Ishikawa (cell line): Measurements from ENCODE around the gene GCM1.

Source experiments
- FOXM1 ChIP-seq: IDR thresholded peaks from 2 replicates; pipeline ENCODE4 v1.6.1; 2012; ENCODE audit warnings: low read depth, borderline replicate concordance
- TAF1 ChIP-seq: IDR thresholded peaks from 2 replicates; pipeline ENCODE4 v1.6.1; 2012; ENCODE audit warnings: low read depth, mild to moderate bottlenecking
- YY1 ChIP-seq: IDR thresholded peaks from 2 replicates; pipeline ENCODE4 v1.6.1; 2012; ENCODE audit warnings: low read depth

DNA sequence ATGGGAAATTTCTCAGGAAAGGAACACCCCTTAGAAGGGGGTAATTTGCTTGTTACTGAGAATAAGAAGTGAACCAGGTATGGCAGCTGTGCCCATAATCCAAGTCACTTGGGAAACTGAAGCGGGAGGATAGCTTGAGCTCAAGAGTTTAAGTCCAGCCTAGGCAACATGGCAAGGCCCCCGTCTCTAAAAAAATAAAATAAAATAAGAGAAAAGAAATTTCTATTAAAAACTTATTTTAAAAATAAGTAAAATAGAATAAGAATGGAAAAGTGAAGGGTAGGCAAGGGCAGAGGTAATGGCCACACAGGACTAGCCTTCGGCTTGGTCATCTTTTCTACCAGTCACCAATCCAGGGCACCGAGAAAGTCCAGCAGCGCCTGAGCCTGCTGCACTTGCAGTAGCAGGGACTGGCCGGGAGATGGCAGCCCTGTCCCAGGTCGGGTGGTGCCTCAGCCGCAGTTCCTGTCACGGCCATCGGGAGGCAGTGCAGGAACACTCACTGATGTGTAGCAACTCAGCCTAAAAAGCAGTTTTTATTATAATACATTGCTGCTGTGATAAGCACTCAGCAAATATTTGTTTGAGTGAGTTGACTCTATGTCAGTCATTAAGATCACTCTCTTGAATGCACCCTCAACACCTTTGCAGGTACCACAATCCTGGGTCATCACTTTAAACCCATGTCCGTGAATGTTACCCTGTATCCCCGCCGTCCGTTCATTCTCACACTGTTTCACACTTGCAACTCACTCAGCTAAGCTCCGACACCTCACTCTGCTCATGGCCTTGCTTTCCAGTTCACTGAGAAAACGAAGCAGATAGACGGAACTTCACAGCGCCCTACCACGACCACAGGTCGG lies 23.2 kb upstream of the GCM1 start:
- TF ChIP-seq FOXM1: no peak
- TF ChIP-seq TAF1: no peak
- no peak for TF ChIP-seq YY1
